ENCODE data around the gene ADAMTS8.
"Not testable (repeated sequence)": the region's sequence is repeated elsewhere in the genome, so short reads cannot be mapped to it uniquely, and the experiment has no call there.

ADAMTS8 gene

DNA sequence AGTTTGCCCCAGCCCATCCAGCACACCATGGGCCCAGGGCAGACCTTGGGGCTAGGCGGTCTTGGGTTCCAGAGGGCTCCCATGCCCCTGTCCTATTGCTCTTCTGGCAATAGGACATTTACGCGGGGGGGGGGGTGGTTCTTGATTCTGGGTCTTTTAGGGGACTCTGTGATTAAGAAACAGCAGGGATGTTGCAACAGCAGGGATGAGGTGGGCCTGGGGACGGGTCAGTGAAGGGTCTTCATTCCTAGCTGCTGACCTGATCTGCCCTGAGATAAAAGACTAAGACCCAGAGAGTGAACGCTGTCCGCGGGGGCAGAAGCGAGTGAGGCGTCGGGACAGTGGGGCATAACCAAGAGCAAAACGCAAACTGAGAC lies 19.6 kb upstream of the ADAMTS8 start:
- Mint-ChIP-seq H3K27me3 (ENCODE audit: low read depth) (peaks cover 27% of the 10 kb centered on the region), H3K4me3 (peak overlapping the region; percentile 96 to 98 (median 98)), H3K9me3 (no peaks in the 10 kb centered on the region), H3K36me3 (ENCODE audit: low read depth) (peaks cover 27% of the 10 kb centered on the region), H3K27ac (peak overlapping the region; percentile 26 to 83 (median 34)), H3K4me1 (peaks cover 59% of the 10 kb centered on the region)
- TF ChIP-seq, protein P1, sequence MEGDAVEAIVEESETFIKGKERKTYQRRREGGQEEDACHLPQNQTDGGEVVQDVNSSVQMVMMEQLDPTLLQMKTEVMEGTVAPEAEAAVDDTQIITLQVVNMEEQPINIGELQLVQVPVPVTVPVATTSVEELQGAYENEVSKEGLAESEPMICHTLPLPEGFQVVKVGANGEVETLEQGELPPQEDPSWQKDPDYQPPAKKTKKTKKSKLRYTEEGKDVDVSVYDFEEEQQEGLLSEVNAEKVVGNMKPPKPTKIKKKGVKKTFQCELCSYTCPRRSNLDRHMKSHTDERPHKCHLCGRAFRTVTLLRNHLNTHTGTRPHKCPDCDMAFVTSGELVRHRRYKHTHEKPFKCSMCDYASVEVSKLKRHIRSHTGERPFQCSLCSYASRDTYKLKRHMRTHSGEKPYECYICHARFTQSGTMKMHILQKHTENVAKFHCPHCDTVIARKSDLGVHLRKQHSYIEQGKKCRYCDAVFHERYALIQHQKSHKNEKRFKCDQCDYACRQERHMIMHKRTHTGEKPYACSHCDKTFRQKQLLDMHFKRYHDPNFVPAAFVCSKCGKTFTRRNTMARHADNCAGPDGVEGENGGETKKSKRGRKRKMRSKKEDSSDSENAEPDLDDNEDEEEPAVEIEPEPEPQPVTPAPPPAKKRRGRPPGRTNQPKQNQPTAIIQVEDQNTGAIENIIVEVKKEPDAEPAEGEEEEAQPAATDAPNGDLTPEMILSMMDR (IDR thresholded peaks at IDR 0.05; ENCODE audit: unreplicated experiment in 3 of 3), result no peak

DNA sequence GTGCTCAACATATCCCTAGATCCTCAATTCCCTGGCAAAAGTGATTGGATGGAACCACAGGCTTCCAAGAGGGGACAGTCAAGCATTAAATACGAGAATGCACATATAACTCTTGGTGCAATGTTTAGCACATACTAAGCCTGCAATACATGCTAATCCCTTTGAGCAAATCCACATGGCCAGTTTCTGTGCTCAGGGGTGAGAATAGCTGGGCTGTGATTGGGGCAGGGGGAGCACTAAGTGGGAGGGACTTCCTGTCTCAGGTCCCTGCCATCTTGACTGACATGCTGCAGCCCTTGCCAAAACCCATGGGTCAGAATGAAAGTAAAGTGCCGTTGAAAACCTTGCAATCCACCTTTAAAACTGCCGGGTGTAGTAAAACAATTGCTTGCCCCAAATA lies 17.4 kb upstream of the ADAMTS8 start:
- Mint-ChIP-seq H3K4me1 (peaks cover 61% of the 10 kb centered on the region), H3K36me3 (ENCODE audit: low read depth) (peaks cover 11% of the 10 kb centered on the region), H3K27ac (peak overlapping the region in 2 of 3 experiments; percentile 5 to 79), H3K4me3 (no peak overlapping the region), H3K9me3 (peaks cover 5% of the 10 kb centered on the region), H3K27me3 (ENCODE audit: low read depth) (peaks cover 25% of the 10 kb centered on the region)
- TF ChIP-seq, protein P1 (IDR thresholded peaks at IDR 0.05; ENCODE audit: unreplicated experiment in 3 of 3), result no peak

DNA sequence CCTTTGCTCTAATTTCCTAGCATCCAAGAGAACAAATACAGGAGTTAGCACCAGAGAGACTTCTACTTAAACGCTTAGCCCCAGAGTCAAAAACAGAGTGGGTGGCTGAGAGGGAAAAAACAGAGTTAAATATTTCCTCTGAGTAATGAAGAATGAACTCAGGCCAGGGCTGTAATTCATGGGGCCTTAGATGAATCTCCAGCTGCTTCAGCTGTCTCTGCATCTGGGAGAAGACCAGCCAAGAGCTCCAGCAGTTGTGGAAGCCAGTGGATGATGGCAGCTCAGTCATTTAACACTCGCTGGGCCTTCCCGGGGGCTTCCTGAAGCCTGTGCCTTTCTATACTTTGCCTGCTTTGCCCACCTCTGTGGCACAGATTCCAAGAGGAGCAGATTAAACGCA lies 14.3 kb upstream of the ADAMTS8 start:
- TF ChIP-seq, protein P1 (IDR thresholded peaks at IDR 0.05; ENCODE audit: unreplicated experiment in 3 of 3), result no peak
- H3K36me3 Mint-ChIP-seq (ENCODE audit: low read depth), result peaks cover 3% of the 10 kb centered on the region
- H3K4me1 Mint-ChIP-seq, result peaks cover 77% of the 10 kb centered on the region
- peak overlapping the region; percentile 95 to 97 (median 97) for H3K27ac Mint-ChIP-seq
- peaks cover 20% of the 10 kb centered on the region for H3K27me3 Mint-ChIP-seq (ENCODE audit: low read depth)
- peaks cover 5% of the 10 kb centered on the region for H3K9me3 Mint-ChIP-seq
- peak overlapping the region in 2 of 3 experiments; percentile 39 to 48 for H3K4me3 Mint-ChIP-seq

DNA sequence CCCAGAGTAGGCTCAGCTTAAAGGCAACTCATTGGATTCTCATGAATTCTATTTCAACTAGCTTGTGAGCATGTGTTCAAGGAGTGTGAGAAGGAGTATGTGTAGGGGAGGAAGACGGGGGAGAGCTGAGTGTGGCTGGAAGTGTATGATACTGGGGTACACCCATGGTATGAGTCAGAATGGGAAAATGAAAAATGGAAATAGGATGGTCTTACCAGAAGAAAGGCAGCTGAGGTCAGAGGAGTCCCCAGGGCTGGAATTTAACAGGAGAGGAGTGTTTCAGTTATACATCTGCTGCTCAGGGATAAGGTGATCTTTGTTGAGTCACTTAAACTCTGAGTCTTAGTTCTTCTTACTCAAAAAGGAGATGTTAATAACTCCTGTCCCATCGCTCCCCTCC lies 13.3 kb upstream of the ADAMTS8 start:
- H3K36me3 Mint-ChIP-seq (ENCODE audit: low read depth), result peaks cover 3% of the 10 kb centered on the region
- peak overlapping the region; percentile 19 to 97 (median 97) for H3K27ac Mint-ChIP-seq
- peak overlapping the region in 1 of 3 experiments; percentile 12 for H3K4me3 Mint-ChIP-seq
- peaks cover 5% of the 10 kb centered on the region for H3K9me3 Mint-ChIP-seq
- H3K27me3 Mint-ChIP-seq (ENCODE audit: low read depth), result peaks cover 20% of the 10 kb centered on the region
- peaks cover 84% of the 10 kb centered on the region for H3K4me1 Mint-ChIP-seq
- TF ChIP-seq, protein P1 (IDR thresholded peaks at IDR 0.05; ENCODE audit: unreplicated experiment in 3 of 3), result no peak

DNA sequence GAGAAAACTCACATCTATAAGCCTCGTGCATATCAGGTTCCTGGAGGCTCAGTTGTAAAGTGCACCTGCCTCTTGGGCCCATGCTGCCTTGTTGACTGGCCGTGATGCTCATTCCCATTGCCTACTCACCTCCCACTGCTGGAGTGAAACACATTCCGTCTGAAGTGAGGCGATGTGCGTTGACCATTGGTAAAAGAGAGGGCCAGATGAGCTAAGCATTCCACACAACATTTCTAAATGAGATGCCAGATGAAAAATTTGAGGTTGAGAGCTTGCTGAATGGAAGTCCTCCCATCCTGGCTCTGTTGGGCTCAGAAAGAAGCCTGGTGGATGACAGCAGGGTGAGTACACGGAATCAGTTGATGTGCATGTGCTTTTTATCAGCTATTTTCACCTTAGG lies 11.5 kb upstream of the ADAMTS8 start:
- Mint-ChIP-seq H3K27ac (peak overlapping the region in 2 of 3 experiments; percentile 97), H3K4me1 (peaks cover 84% of the 10 kb centered on the region), H3K36me3 (ENCODE audit: low read depth) (peaks cover 3% of the 10 kb centered on the region), H3K27me3 (ENCODE audit: low read depth) (peaks cover 18% of the 10 kb centered on the region), H3K4me3 (peak overlapping the region in 2 of 3 experiments; percentile 3 to 15), H3K9me3 (peaks cover 5% of the 10 kb centered on the region)
- TF ChIP-seq, protein P1 (IDR thresholded peaks at IDR 0.05; ENCODE audit: unreplicated experiment in 3 of 3), result no peak

DNA sequence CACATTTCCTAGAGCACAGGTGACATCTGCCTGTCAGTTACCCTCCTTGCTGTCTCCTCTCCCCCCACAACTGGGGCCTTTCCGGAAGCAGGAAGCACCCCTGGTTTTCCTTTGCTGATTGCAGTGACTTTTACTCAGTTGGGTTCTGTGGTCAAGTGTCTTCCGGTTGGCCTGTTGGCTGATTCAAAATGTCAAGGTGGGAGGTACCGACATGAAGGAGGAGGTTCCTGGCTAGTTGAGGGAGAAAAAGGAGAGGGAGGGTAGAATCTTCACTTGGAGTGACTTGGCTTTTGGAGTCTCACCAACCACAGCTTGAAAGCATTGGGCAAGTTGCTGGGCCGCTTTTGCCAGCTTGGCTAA lies 10.7 kb upstream of the ADAMTS8 start:
- Mint-ChIP-seq H3K36me3 (ENCODE audit: low read depth) (peaks cover 3% of the 10 kb centered on the region), H3K9me3 (peaks cover 5% of the 10 kb centered on the region), H3K4me1 (peaks cover 77% of the 10 kb centered on the region), H3K4me3 (peak overlapping the region in 1 of 3 experiments; percentile 9), H3K27me3 (ENCODE audit: low read depth) (peaks cover 12% of the 10 kb centered on the region), H3K27ac (peak overlapping the region; percentile 51 to 97 (median 59))
- TF ChIP-seq, protein P1 (IDR thresholded peaks at IDR 0.05; ENCODE audit: unreplicated experiment in 3 of 3), result no peak

DNA sequence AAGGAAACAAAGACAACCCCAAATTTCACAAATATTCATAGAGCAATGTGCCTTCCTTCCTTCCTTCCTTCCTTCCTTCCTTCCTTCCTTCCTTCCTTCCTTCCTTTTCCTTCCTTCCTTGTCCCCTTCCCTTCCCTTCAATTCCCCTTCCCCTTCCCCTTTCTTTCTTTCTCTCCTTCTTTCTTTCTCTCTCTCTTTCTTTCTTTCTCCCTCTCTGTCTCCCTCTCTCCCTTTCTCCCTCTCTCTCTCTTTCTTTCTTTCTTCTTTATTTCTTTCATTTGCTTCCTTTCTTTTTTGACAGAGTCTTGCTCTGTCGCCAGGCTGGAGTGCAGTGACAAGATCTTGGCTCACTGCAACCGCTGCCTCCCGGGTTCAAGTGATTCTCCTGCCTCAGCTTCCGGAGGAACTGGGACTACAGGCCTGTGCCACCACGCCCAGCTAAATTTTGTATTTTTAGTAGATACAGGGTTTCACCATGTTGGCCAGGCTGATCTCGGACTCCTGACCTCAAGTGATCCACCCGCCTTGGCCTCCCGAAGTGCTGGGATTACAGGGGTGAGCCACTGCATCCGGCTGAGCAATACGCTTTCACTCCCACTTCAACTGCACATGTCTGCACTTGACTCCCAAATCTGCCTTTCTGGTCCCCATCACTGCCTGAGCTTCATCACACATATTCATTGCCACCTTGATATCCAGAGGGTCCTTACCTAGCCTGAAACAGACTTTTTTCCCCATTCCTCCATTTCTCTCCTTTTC lies 10.2 kb upstream of the ADAMTS8 start:
- H3K36me3 Mint-ChIP-seq (ENCODE audit: low read depth); H3K9me3 Mint-ChIP-seq: not testable (repeated sequence)
- Mint-ChIP-seq H3K27ac (peak overlapping the region; percentile 51 to 97 (median 86)), H3K27me3 (ENCODE audit: low read depth) (peaks cover 11% of the 10 kb centered on the region), H3K4me1 (peaks cover 72% of the 10 kb centered on the region), H3K4me3 (peak overlapping the region in 1 of 3 experiments; percentile 9)
